ENCODE results near the gene DHRS7. TPM values are rescaled to one million over a fixed set of nuclear protein-coding genes. Genes with fewer than 3 reads are reported as not detected.
A peak's percentile ranks its signal among the peaks of the same experiment; 100 is the strongest.

The DHRS7 gene, protein sequence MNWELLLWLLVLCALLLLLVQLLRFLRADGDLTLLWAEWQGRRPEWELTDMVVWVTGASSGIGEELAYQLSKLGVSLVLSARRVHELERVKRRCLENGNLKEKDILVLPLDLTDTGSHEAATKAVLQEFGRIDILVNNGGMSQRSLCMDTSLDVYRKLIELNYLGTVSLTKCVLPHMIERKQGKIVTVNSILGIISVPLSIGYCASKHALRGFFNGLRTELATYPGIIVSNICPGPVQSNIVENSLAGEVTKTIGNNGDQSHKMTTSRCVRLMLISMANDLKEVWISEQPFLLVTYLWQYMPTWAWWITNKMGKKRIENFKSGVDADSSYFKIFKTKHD
- polyA plus RNA-seq, result 100 to 1,000 TPM; 415 to 674 (median 485) TPM

DNA sequence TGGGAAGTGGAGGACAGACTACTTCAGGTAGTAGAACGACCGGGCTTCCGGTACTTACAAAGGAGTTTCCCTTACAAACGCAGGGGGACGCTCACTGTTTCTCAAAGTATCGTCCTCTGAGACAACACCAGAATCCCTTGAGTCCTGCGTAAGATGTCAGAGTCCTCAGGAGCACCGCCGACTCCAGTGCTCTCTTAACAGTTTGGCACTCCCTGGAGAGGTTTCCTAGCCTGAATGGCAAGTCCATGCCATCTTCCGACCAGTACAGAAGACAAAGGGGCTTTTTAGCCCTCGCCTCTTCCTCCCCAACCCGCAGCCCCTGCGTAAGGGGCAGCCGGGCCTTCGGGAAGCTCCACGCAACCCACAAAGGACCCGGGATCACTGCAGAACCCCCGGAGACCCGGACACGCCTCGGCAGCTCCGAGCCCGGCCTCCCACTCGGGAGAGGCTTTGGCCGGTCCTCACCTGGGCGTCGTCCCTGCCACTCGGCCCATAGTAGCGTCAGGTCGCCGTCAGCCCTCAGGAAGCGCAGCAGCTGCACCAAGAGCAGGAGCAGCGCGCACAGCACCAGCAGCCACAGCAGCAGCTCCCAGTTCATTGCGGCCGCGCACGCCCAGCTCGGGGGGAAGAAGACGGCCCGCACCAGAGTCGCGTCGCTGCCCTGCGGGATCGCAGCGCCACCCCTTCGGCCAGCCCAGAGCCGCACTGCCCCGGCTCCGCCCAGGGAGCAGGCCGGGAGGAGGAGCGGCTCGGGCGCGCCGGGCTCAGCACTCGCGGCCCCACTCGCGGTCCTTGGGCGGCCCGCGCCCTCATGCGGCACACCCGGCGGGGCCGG lies at the start of gene DHRS7:
DHRS7 (minus strand) TSS at position 687 of the 835 bp plus-strand sequence; CDS start at position 598, 89 bp downstream.
- Mint-ChIP-seq H3K4me3 (peak within 1 kb of the TSS; percentile 99 to 100 (median 99)), H3K9me3 (no peaks in the 10 kb centered on the region), H3K27ac (peak within 1 kb of the TSS; percentile 96 to 99 (median 99)), H3K27me3 (ENCODE audit: low read depth in 3 of 3) (peaks cover 2 to 7% (median 3%) of the 10 kb centered on the region in 3 donors), H3K4me1 (peaks cover 58 to 64% of the 10 kb centered on the region in 2 donors), H3K36me3 (peaks cover 2 to 6% (median 3%) of the 10 kb centered on the region in 3 donors)
- DNase-seq, result peak; percentile 81 to 83 (median 81)

DNA sequence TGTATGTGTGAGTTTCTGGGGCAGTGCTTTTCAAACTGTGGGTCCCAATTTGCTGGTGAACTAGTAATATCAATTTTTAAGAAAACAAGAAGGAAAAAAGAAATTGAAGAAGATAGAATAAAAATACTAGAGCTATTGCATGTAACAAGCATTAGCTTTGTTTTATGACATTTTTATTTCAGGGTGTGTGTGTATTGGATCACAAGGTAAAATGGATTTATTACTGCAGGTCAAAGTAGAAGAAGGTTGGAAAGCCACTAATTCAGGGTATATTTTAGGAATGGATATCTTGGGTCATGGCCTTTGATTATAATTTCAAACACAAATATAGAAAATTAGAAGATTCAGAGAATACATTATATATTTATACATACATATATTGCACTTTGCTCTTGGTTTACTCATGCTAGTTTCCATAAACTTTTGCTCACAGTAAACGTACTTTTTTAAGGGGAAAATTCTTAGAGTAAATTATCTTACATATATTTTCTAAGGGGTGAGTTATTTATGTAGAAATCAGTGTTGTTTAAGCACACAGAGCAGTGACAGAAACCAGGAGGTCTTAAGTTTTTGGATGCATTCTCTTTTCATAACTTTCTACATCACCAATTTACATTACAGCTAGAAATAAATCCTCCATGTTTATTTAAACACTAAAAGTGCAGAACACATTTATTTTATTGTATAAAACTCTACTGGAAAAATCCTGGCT lies 49.4 kb upstream of the DHRS7 start:
- DNase-seq, result no peak
- Mint-ChIP-seq H3K36me3 (peaks cover 0 to 3% (median under 1%) of the 10 kb centered on the region in 3 donors), H3K27me3 (ENCODE audit: low read depth in 3 of 3) (peaks cover 0 to 8% (median 0%) of the 10 kb centered on the region in 3 donors), H3K4me3 (no peak overlapping the region), H3K4me1 (no peaks in the 10 kb centered on the region), H3K9me3 (no peaks in the 10 kb centered on the region), H3K27ac (no peak overlapping the region)

DNA sequence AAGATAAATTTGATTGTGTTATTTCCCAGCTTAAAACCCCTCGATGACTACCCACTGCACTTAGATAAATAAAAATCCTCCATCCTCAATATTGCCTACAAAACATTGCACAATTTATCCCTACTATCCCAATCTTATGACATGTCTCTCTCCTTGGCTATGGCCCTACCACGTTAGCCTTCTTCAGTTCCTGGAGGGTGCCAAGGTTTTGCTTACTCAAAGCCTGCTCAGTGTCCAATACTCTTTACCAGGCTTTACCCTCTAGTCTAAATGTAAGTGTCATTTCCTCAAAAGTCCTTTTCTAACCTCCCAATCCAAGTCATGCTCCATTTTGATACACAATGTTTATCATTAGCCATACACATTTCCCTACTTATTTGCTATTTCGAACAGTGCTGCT lies 48.8 kb upstream of the DHRS7 start:
- Mint-ChIP-seq H3K36me3 (peaks cover 0 to 5% (median 3%) of the 10 kb centered on the region in 3 donors), H3K27me3 (ENCODE audit: low read depth in 3 of 3) (peaks cover 0 to 8% (median 3%) of the 10 kb centered on the region in 3 donors), H3K27ac (no peak overlapping the region), H3K4me1 (no peaks in the 10 kb centered on the region), H3K4me3 (no peak overlapping the region), H3K9me3 (no peaks in the 10 kb centered on the region)
- DNase-seq, result no peak

DNA sequence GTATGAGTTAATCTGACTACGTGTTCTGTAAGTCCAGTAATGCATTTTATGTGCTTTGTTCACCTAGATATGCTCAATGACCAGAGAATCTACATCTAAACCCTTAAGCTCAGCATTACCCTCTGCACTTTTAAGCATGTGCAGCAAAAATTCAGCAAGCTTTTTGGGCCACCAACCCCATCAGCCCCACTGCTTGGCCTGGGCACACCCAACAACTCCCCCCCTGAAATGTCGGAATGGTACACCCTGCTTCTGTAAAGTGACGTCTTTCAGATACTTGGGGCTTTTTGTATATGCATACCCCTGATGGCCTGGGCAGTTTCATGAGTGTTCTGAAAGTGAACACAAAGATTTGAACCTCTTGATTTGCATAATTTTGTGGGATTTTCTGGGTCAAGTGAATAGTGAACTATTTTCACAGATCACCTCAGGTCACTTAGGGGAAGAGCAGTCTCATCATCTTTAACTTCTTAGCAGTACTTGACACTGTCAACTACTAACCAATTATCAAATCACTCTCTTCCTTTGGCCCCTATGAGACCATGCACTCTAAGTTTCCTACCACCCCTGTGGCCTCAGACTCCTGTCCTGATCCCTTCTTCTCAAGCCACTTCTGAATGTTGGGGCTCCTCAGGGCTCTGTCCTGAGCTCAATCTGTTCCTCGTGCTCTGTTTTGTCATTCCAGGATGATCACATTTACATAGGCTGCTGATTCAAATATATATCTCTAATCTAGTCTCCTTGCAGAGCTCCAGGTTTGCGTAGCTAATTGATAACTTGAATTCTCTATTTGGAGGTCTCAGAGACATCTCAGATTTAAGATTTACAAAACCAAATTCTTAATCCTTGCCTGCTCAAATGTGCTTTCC lies 47.5 kb upstream of the DHRS7 start:
- H3K4me3 Mint-ChIP-seq, result no peak overlapping the region
- H3K27ac Mint-ChIP-seq, result no peak overlapping the region
- H3K4me1 Mint-ChIP-seq, result no peaks in the 10 kb centered on the region
- no peaks in the 10 kb centered on the region for H3K9me3 Mint-ChIP-seq
- H3K27me3 Mint-ChIP-seq (ENCODE audit: low read depth in 3 of 3), result peaks cover 0 to 6% (median 4%) of the 10 kb centered on the region in 3 donors
- H3K36me3 Mint-ChIP-seq, result peaks cover 0 to 5% (median 3%) of the 10 kb centered on the region in 3 donors
- DNase-seq, result no peak

DNA sequence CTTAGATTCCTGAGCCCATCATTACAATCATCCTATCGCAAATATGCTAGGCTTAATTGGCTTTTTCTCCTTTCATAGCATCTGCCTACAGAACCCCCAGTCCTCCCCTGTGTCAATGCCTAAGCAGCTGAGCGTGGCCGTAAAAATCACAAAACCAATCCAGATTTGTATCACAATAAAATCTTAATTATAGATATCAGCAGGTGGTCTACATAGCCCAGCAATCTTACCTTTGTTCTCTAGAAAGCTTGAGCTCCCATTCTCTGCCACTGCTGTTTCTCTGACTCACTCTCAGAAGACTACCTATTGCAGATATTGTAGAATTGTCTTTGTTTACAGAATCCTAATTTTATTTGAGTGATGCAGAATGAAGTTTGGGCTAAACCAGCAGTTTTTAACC lies 46.0 kb upstream of the DHRS7 start:
- Mint-ChIP-seq H3K27ac (no peak overlapping the region), H3K9me3 (no peaks in the 10 kb centered on the region), H3K36me3 (peaks cover 0 to 5% (median 3%) of the 10 kb centered on the region in 3 donors), H3K4me3 (no peak overlapping the region), H3K4me1 (no peaks in the 10 kb centered on the region), H3K27me3 (ENCODE audit: low read depth in 3 of 3) (peaks cover 3 to 9% (median 7%) of the 10 kb centered on the region in 3 donors)
- DNase-seq, result no peak

DNA sequence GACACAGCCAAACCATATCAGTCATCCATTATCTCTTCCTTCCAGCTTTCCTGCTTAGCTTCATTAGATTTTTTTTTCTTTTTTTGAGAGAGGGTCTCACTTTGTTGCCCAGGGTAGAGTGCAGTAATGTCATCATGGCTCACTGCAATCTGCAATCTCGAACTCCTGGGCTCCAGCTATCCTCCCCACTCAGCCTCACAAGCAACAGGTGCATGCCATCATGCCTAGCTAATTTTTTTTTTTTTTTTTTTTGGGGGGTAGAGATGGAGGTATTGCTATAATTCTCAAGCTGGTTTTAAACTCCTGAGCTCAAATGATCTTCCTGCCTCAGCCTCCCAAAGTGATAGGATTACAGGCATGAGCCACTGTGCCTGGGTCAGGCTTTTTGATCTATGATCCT lies 45.5 kb upstream of the DHRS7 start:
- no peaks in the 10 kb centered on the region for H3K4me1 Mint-ChIP-seq
- DNase-seq, result no peak
- H3K27me3 Mint-ChIP-seq (ENCODE audit: low read depth in 3 of 3), result peaks cover 3 to 9% (median 7%) of the 10 kb centered on the region in 3 donors
- no peak overlapping the region for H3K27ac Mint-ChIP-seq
- H3K4me3 Mint-ChIP-seq, result no peak overlapping the region
- H3K36me3 Mint-ChIP-seq, result peaks cover 0 to 5% (median 3%) of the 10 kb centered on the region in 3 donors
- no peaks in the 10 kb centered on the region for H3K9me3 Mint-ChIP-seq

DNA sequence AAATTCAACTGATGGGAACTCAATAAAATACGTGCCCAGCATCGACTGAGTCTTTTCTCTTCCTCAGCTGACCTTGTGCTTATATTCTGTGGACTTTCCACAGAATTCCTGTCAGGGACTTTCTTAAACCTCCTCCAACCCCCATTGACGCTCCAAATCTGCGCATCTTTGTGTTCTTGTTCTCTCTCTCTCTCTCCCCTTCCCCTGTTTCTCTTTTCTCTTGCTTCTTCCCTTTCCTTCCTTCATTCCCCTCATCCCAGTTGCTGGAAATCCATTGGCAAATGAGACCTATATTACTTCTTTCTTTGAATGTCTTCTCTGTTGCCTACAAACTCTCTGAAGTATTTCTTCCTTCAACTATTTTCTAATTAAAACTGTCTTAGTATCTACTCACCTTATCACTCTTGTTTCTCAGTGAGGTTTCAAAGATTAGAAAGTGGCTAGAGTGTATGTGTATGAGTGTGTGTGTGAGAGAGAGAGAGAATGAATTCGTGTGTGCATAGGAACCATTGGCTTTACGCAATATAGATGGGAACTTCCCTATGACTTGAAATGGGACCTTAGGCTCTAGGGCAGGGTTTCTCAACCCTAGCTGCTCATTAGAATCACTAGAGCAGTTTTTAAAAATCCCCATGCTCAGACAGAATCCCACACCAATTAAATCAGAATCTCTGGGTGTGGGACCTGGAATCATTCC lies 41.8 kb upstream of the DHRS7 start:
- H3K27me3 Mint-ChIP-seq (ENCODE audit: low read depth in 3 of 3), result peaks cover 5 to 12% (median 7%) of the 10 kb centered on the region in 3 donors
- no peak overlapping the region for H3K27ac Mint-ChIP-seq
- H3K9me3 Mint-ChIP-seq, result no peaks in the 10 kb centered on the region

DNA sequence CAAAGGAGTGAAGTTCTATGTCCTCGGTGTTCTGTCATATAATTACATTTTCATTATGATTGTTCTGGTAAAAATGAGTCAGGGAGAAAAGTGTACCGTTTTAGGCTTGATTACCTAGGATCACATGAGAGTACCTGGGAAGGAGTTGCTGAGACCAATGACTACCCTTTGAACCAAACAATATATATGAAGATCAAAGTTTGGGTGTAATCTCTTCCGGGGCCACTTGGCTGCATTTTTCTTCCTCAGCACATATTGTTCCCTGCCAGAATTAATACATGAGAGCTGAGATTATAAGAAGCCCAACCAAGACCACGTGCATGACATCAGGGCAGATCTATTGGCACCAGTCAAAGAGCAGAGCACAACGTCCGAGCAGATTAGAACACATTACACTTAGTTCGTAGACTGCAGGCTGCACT lies 41.1 kb upstream of the DHRS7 start:
- Mint-ChIP-seq H3K4me1 (no peaks in the 10 kb centered on the region), H3K4me3 (no peak overlapping the region), H3K36me3 (peaks cover 0 to 5% (median 0%) of the 10 kb centered on the region in 3 donors), H3K27ac (no peak overlapping the region), H3K9me3 (no peaks in the 10 kb centered on the region), H3K27me3 (ENCODE audit: low read depth in 3 of 3) (peaks cover 5 to 17% (median 7%) of the 10 kb centered on the region in 3 donors)
- no peak for DNase-seq

More for the DNA sequence above, 41.8 kb upstream of the DHRS7 start:
- no peak for DNase-seq
- peaks cover 0 to 5% (median 0%) of the 10 kb centered on the region in 3 donors for H3K36me3 Mint-ChIP-seq
- H3K4me3 Mint-ChIP-seq, result no peak overlapping the region
- H3K4me1 Mint-ChIP-seq, result no peaks in the 10 kb centered on the region

DNA sequence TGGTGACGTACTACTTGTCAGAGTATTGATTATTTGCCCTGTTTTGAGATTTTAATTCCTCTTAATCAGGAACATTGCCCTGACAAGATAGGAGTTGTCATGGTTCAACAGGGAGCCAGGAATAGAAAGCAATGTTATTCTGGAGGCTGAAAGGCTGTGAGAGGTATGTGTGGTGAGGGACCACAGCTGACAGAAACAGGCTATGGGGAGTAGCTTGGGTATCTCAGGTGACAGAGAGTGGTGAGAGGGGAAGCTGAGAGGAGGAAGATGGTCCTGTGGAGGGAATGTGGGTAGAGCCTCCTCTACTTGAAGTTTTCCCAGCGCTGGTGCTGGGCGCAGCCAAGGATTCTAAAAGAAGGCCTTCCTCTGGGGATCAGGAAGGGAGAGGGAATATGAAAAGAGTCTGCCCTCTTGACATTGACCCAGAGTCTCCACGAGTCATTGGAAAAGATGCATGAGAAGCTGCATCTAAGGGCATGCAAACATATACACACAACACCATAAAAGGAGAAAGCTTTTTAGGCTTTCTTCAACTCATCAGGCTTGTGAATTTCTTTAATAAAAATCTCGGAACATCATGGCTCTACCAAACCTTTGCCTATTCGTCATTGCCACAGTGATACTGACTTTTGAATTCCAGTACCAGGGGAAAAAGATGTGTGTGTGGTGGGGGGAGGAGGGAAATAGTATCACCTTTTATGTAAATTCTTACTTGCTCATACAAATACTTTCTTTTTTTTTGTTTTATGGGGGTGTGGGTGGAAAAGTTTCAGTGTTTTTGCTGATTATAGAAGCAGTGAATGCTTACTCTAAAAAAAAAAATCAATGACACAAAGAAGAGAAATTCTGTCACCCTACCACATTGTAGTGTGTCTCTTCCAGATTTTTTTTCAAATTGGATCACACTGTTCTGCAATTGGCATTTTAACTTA lies 39.9 kb upstream of the DHRS7 start:
- no peak overlapping the region for H3K4me3 Mint-ChIP-seq
- H3K4me1 Mint-ChIP-seq, result no peaks in the 10 kb centered on the region
- no peak overlapping the region for H3K27ac Mint-ChIP-seq
- H3K9me3 Mint-ChIP-seq, result peaks cover 0 to 1% (median 0%) of the 10 kb centered on the region in 6 donors
- H3K27me3 Mint-ChIP-seq (ENCODE audit: low read depth in 3 of 3), result peaks cover 5 to 22% (median 6%) of the 10 kb centered on the region in 3 donors
- DNase-seq, result no peak
- H3K36me3 Mint-ChIP-seq, result peaks cover 0 to 5% (median 0%) of the 10 kb centered on the region in 3 donors

DNA sequence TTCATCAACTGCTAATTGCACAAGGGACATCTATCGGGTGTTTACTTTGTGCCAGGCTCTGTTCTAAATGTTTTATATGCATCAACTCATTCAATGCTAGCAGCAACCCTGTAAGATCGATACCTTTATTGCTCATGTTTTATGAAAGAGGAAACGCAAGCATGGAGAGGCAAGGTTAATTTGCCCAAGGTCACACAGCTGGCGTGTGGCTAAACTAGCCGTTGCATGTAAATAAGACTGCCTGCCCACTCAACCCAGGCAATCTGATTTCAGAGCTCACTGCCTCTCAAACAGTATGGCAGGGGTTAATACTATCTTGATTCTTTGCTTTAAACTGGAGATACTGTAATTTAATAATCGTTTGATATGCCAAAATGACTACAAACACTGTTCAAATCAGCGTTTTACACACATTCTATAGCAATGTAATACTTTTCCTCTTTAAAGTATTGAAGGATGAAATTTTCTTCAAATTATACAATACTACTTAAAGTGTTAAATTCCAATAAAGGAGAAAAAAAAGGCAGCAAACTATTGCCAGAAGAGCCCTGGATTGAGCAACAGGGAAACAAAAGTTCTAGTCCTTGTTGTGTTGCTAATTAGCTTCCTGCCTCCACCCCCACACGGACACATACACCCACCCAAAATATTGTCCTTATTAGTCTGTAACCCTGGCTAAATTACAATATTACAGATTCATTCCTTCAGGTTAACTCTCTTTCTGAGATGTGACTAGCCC lies 39.1 kb upstream of the DHRS7 start:
- Mint-ChIP-seq H3K36me3 (peaks cover 0 to 5% (median 1%) of the 10 kb centered on the region in 3 donors), H3K4me1 (no peaks in the 10 kb centered on the region), H3K9me3 (peaks cover 0 to 9% (median 6%) of the 10 kb centered on the region in 6 donors), H3K4me3 (no peak overlapping the region), H3K27me3 (ENCODE audit: low read depth in 3 of 3) (peaks cover 6 to 21% (median 8%) of the 10 kb centered on the region in 3 donors), H3K27ac (no peak overlapping the region)
- DNase-seq, result no peak

DNA sequence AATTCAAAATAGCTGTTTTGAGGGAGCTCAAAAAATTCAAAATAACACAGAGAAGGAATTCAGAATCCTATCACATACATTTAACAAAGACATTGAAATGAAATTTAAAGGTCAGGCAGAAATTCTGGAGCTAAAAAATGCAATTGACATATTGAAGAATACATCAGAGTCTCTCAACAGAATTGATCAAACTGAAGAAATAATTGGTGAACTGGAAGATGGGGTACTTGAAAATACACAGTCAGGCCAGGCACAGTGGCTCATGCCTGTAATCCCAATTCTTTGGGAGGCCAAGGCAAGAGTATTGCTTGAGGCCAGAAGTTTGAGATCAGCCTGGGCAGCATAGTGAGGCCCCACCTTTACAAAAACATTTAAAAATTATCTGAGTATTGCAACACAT lies 34.1 kb upstream of the DHRS7 start:
- H3K27ac Mint-ChIP-seq, result no peak overlapping the region
- peaks cover 0 to 18% (median 11%) of the 10 kb centered on the region in 6 donors for H3K9me3 Mint-ChIP-seq
- H3K27me3 Mint-ChIP-seq (ENCODE audit: low read depth in 3 of 3), result peaks cover 5 to 12% (median 5%) of the 10 kb centered on the region in 3 donors
- no peak for DNase-seq
- no peak overlapping the region for H3K4me3 Mint-ChIP-seq
- H3K36me3 Mint-ChIP-seq, result peaks cover 0 to 5% (median 0%) of the 10 kb centered on the region in 3 donors
- H3K4me1 Mint-ChIP-seq, result no peaks in the 10 kb centered on the region

All from immature natural killer cell (primary cell).